ENCODE data around the gene RASL10B. TPM values are rescaled to one million over a fixed set of nuclear protein-coding genes. Genes with fewer than 3 reads are reported as not detected.

RASL10B gene
- total RNA-seq, 4 donors from 2014 or later = 9.9 to 63.8 (median 42.3) TPM

- no peak for ATAC-seq (ENCODE audit: low FRiP score)
- TF ChIP-seq CTCF (IDR thresholded peaks at IDR 0.05) = no peak
- no peak for DNase-seq (ENCODE audit: low spot score)
Measured at GRCh38 chr17:35765086-35765710, 33.8 kb downstream of the RASL10B start.

DNA sequence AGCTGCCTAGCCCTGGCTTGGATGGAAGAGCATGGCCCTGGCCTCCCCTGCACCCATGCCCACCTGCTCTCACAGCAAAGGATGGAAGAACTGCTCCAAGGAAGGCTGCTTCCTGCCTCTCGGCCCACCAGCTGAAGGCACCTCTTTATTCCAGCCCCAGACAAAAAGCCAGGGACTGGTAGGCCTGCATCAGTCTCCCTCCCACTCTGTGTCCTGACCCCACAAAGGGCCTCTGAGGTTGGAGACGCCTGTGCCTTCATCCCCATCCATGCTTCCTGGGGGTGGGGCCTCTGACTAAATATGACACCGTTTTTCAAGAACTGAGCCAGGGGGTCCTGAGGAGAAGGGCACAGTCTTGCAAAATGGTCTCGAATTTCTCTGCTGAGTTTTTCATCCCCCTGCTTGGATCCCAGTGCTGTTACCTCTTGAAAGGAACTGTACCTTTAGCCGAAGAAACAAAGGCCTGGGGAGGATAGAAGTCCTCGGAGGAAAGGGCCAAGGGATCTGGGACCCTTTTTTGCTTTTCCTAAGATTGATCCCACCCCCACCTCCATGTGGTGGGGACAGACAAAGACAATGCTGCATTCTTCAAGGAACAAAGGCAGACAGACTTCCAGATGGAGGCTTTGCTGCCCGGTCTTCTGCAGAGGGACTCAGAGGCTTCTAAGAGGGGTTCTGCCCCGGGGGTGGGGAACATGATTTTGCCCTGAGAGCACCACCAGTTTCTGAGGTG, 34.5 kb downstream of the RASL10B start:
- no peak for ATAC-seq (ENCODE audit: low FRiP score)
- no peak for DNase-seq (ENCODE audit: low spot score)
- TF ChIP-seq CTCF (IDR thresholded peaks at IDR 0.05) = no peak

- TF ChIP-seq CTCF (IDR thresholded peaks at IDR 0.05) = no peak
- no peak for DNase-seq (ENCODE audit: low spot score)
- ATAC-seq (ENCODE audit: low FRiP score) = no peak
Measured at GRCh38 chr17:35766489-35766877, 35.0 kb downstream of the RASL10B start.

GRCh38 chr17:35766903-35767510, 35.6 kb downstream of the RASL10B start:
- ATAC-seq (ENCODE audit: low FRiP score) = no peak
- no peak for DNase-seq (ENCODE audit: low spot score)
- no peak for TF ChIP-seq CTCF (IDR thresholded peaks at IDR 0.05)

GRCh38 chr17:35768797-35769196, 37.4 kb downstream of the RASL10B start:
- no peak for ATAC-seq (ENCODE audit: low FRiP score)
- no peak for TF ChIP-seq CTCF (IDR thresholded peaks at IDR 0.05)
- no peak for DNase-seq (ENCODE audit: low spot score)

GRCh38 chr17:35769895-35770486, 38.6 kb downstream of the RASL10B start:
- DNase-seq (ENCODE audit: low spot score) (no peak), ATAC-seq (ENCODE audit: low FRiP score) (no peak)

More at GRCh38 chr17:35769895-35770486, 38.6 kb downstream of the RASL10B start:
- no peak for TF ChIP-seq CTCF (IDR thresholded peaks at IDR 0.05)
